Small intestine (tissue), 16 donors: ENCODE results near the gene CCZ1B. TPM values are rescaled to one million over a fixed set of nuclear protein-coding genes. Genes with fewer than 3 reads are reported as not detected.
"Not testable (repeated sequence)": the region's sequence is repeated elsewhere in the genome, so short reads cannot be mapped to it uniquely, and the experiment has no call there.

ENCODE experiments used
- DNase-seq, 2 donors: peaks; one replicate each; pipeline versions ENCODE4 v3.0.0 to v3.0.0-alpha.2; 2013
- FAIRE-seq: peaks from 2 replicates; lab custom pipeline; 2012; peaks lifted over from hg19 to GRCh38; lab: Jason Lieb, UNC
- H3K27ac ChIP-seq, 3 donors: one replicate each; pipeline ENCODE4 v1.5.1; 2013; ENCODE audit warnings: low read length in 2 of 3, mild to moderate bottlenecking in 2 of 3, control low read depth in 1 of 3, inconsistent platforms in 1 of 3, low read depth in 1 of 3, moderate library complexity in 1 of 3
- H3K27me3 ChIP-seq, 3 donors: one replicate each; pipeline ENCODE4 v1.6.1; 2013; ENCODE audit warnings: low read length in 3 of 3, inconsistent platforms in 1 of 3; ENCODE audit not compliant: control insufficient read depth in 3 of 3, insufficient read depth in 3 of 3
- H3K36me3 ChIP-seq, 3 donors: one replicate each; pipeline ENCODE4 v1.6.1; 2013; ENCODE audit warnings: low read length in 3 of 3, inconsistent platforms in 1 of 3, low read depth in 1 of 3, mild to moderate bottlenecking in 1 of 3, moderate library complexity in 1 of 3; ENCODE audit not compliant: control insufficient read depth in 3 of 3, insufficient read depth in 2 of 3
- H3K4me1 ChIP-seq, 3 donors: one replicate each; pipeline ENCODE4 v1.6.1; 2013; ENCODE audit warnings: low read length in 2 of 3, inconsistent platforms in 1 of 3, low read depth in 1 of 3, mild to moderate bottlenecking in 1 of 3, moderate library complexity in 1 of 3; ENCODE audit not compliant: control insufficient read depth in 3 of 3, insufficient read depth in 2 of 3
- H3K4me3 ChIP-seq, 3 donors: one replicate each; pipeline ENCODE4 v1.5.1; 2013; ENCODE audit warnings: low read length in 3 of 3, control low read depth in 1 of 3, inconsistent platforms in 1 of 3, low read depth in 1 of 3, mild to moderate bottlenecking in 1 of 3, moderate library complexity in 1 of 3
- H3K9me3 ChIP-seq, 2 donors: one replicate each; pipeline ENCODE4 v1.6.1; 2013; ENCODE audit warnings: low read depth in 1 of 2, low read length in 1 of 2; ENCODE audit not compliant: control insufficient read depth in 2 of 2, insufficient read depth in 1 of 2
- WGBS, 3 donors: extraction: QIAGEN DNeasy Blood & Tissue Kit; methylation state at CpG; one replicate each; pipeline ENCODE4 v1.1.7; 2013; 5-methylcytosine and 5-hydroxymethylcytosine counted together
- long read RNA-seq, 10 donors: transcript quantifications; one replicate each; lab custom pipeline, GENCODE V29; 2026
- polyA plus RNA-seq, 4 donors: library from polyadenylated mRNA; stranded (reverse) in 3 of 4; unstranded in 1 of 4; fragments of 200-250 nt in 3 of 4; fragments of 120-200 nt in 1 of 4; gene quantifications; one replicate each; pipeline versions ENCODE4 v1.2.1 to v1.2.3, GENCODE V29; 2013
- donor health status: healthy with polysubstance abuse.
- donor health status: control.
- donor health status: control.
- donor health status: Bipolar disorder and iron deficiency.
- donor health status: healthy.

The CCZ1B gene
- polyA plus RNA-seq: 10 to 100 TPM; 20.5 to 50.8 (median 32.3) TPM
- long read RNA-seq, donor 1, transcript CCZ1B-201 (15 exons, 2,885 nt): major isoform, 12 of 21 reads
- long read RNA-seq, donor 1, partial matches to known transcripts: 0 of 21 reads
- long read RNA-seq, donor 1, other reads (novel, unspliced or antisense): 0 of 21 reads
- long read RNA-seq, donor 2, partial matches to known transcripts: 0 of 1 reads
- long read RNA-seq, donor 2, other reads (novel, unspliced or antisense): 0 of 1 reads
- long read RNA-seq, donor 3, partial matches to known transcripts: 0 of 9 reads
- long read RNA-seq, donor 3, other reads (novel, unspliced or antisense): 0 of 9 reads
- long read RNA-seq, donor 4: 0 reads
- long read RNA-seq, donor 5, partial matches to known transcripts: 0 of 3 reads
- long read RNA-seq, donor 5, other reads (novel, unspliced or antisense): 0 of 3 reads
- long read RNA-seq, donor 6, transcript CCZ1B-201 (15 exons, 2,885 nt): major isoform, 11 of 11 reads
- long read RNA-seq, donor 6, partial matches to known transcripts: 0 of 11 reads
- long read RNA-seq, donor 6, other reads (novel, unspliced or antisense): 0 of 11 reads
- long read RNA-seq, donor 7, partial matches to known transcripts: 0 of 3 reads
- long read RNA-seq, donor 7, other reads (novel, unspliced or antisense): 0 of 3 reads
- long read RNA-seq, donor 8, partial matches to known transcripts: 0 of 2 reads
- long read RNA-seq, donor 8, other reads (novel, unspliced or antisense): 0 of 2 reads
- long read RNA-seq, donor 9, partial matches to known transcripts: 0 of 3 reads
- long read RNA-seq, donor 9, other reads (novel, unspliced or antisense): 0 of 3 reads
- long read RNA-seq, donor 10, partial matches to known transcripts: 0 of 10 reads
- long read RNA-seq, donor 10, other reads (novel, unspliced or antisense): 0 of 10 reads

DNA sequence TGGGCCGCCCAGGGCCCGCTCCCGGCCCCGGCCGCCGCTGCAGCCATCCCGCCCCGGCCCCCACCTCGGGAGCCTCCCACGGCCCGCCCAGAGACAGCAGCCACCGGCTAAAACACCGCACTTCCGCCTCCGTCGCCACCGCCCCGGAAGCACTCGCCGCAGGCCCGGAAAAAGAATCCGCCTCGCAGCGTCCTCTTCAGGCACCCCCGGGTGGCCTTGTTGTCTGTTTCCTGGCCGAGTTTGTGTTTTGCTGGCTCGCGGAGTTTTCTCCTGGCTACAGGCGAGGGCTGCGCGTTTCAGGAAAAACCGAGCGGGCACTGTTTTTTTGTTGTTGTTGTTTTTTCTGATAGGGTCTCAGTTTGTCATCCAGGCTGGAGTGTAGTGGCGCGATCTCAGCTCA lies at the start of gene CCZ1B:
CCZ1B (minus strand) TSS at position 125 of the 400 bp plus-strand sequence; CDS start at position 47, 78 bp downstream.
- not testable (repeated sequence) for H3K4me1 ChIP-seq, H3K9me3 ChIP-seq, FAIRE-seq, H3K36me3 ChIP-seq, H3K27me3 ChIP-seq
- WGBS, 3 donors: 1 to 4% (median 2%) methylated on average over 17 to 26 of the region's 35 CpGs
- peak within 1 kb of the TSS; percentile 7 to 60 (median 51) for H3K4me3 ChIP-seq
- H3K27ac ChIP-seq: peak within 1 kb of the TSS in 2 of 3 donors; percentile 20 to 67
- peak; percentile 69 to 73 for DNase-seq

DNA sequence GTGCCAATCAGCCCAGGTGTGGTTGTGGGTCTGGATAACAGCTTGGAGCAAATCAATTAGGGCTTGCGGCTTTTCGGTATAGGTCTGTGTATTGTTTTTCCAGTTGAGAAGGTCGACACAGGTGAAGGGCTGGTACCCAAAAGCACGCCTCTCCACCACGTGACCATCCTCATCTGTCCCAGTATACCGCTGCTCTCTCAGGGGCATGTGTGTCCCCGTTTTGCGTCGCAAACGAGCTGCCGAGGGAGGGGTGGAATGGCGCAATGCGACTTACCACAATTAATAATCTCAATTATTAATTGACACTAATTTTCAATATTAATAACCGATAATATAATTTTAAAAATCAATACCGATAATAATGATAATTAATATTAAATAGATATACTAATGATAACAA lies 48.9 kb upstream of the CCZ1B start:
- not testable (repeated sequence) for FAIRE-seq, DNase-seq
- 93 to 95% (median 94%) methylated on average over 15 of the region's 15 CpGs for WGBS, 3 donors

DNA sequence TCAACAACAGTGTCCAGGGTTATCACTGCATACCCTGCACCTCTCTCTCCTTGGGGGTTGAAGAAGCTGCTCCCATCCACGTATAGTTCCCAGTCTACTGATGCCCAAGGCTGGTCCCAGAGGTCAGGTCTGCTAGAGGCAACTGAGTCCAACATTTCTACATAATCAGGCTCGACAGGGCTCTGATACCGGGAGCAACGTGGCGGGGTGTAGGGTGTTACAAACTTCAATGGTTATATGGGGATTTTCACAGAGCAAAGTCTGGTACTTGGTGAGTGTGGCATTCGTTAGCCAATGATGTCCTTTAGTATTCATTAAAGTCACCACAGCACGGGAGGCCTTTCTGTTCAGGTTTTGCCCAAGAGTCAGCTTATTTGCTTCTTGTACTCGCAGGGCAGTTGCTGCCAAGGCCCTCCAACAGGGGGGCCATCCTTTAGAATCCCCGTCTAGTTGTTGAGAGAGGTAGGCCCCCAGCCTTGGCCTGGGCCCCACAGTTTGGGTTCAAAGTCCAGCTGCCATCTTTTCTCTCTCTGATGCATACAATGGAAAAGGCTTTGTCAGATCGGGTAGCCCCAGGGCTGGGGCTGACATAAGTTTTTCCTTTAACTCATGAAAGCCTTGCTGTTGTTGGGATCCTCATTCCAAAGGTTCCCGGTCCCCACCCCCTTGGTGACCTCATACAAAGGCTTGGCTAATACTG lies 46.3 kb upstream of the CCZ1B start:
- peak in 1 of 2 donors; percentile 57 for DNase-seq
- not testable (repeated sequence) for H3K4me3 ChIP-seq, H3K27me3 ChIP-seq, FAIRE-seq, H3K36me3 ChIP-seq, H3K9me3 ChIP-seq
- Histone ChIP-seq H3K4me1 (peaks cover 0 to 20% (median 0%) of the 10 kb centered on the region in 3 donors), H3K27ac (peak overlapping the region in 1 of 3 donors; percentile 71)
- WGBS, 3 donors: 60 to 71% (median 70%) methylated on average over 11 of the region's 11 CpGs

More for the DNA sequence above, 48.9 kb upstream of the CCZ1B start:
- not testable (repeated sequence) for H3K4me3 ChIP-seq, H3K36me3 ChIP-seq, H3K27me3 ChIP-seq, H3K9me3 ChIP-seq, H3K27ac ChIP-seq
- H3K4me1 ChIP-seq: peaks cover 0 to 20% (median 0%) of the 10 kb centered on the region in 3 donors

DNA sequence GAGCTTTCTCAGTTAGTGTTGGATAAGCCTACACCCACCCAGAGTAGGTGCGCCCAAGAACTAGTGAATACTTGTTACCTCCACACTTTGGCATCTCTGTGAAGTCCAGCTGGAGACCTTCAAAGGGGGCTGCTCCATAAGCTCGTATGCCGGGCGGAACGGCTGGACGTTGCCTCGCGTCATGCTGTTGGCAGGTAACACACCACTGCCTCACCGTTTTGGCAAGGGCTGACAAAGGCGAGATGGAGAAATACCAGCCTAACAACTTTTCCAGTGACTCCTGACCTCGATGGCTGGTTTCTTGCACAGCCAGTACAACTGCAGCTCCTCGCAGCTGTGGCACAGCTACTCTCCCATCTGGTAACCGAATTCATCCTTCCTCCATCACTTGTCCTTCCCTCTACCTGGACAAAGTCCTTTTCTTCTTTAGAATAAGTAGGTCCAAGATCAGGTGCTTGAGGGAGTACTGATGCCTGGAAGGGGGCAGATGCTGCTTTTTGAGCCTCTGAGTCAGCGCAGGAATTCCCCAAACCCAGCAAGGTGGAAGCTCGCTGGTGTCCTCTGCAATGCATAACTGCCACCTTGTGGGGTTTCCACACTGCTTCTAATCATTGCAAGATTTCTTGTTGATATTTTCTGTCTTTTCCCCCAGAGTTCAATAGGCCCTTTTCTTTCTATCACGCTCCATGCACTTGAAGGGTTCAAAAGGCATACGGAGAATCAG lies 45.5 kb upstream of the CCZ1B start:
- WGBS, 3 donors: 52 to 75% (median 55%) methylated on average over 17 of the region's 17 CpGs
- H3K4me1 ChIP-seq: peaks cover 0 to 20% (median 0%) of the 10 kb centered on the region in 3 donors
- not testable (repeated sequence) for DNase-seq, FAIRE-seq, H3K4me3 ChIP-seq, H3K9me3 ChIP-seq, H3K27me3 ChIP-seq, H3K27ac ChIP-seq, H3K36me3 ChIP-seq

DNA sequence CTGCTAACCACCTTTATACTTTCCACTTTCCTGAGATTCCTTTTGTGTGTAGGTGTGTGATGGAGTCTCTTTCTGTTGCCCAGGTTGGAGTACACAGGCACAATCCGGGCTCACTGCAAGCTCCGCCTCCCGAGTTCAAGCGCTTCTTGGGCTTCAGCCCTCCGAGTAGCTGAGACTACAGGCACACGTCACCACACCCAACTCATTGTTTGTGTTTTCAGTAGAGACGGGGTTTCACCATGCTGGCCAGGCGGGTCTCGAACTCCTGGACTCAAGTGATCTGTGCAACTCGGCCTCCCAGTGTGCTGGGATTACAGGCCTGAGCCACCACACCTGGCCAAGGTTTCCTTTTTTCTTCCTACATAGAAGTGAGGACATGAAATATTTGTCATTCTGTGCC lies 38.7 kb upstream of the CCZ1B start:
- not testable (repeated sequence) for H3K4me1 ChIP-seq, H3K27me3 ChIP-seq, DNase-seq, H3K27ac ChIP-seq, H3K9me3 ChIP-seq, H3K36me3 ChIP-seq, FAIRE-seq, H3K4me3 ChIP-seq
- WGBS, 3 donors: 63 to 80% (median 64%) methylated on average over 10 of the region's 10 CpGs

DNA sequence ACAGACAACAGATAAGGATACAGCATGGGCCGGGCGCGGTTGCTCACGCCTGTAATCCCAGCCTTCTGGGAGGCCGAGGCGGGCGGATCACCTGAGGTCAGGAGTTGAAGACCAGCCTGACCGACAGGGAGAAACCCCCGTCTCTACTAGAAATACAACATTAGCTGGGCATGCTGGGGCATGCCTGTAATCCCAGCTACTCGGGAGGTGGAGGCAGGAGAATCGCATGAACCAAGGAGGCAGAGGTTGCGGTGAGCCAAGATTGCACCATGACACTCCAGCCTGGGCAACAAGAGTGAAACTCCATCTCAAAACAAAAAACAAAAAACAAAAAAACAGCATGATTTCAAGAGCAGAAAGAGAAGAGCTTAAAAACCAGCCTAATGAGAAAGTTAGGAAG lies 38.1 kb upstream of the CCZ1B start:
- not testable (repeated sequence) for H3K27me3 ChIP-seq, FAIRE-seq, DNase-seq, H3K27ac ChIP-seq, H3K36me3 ChIP-seq, H3K4me3 ChIP-seq, H3K4me1 ChIP-seq, H3K9me3 ChIP-seq
- 75 to 88% (median 78%) methylated on average over 11 to 12 of the region's 12 CpGs for WGBS, 3 donors

DNA sequence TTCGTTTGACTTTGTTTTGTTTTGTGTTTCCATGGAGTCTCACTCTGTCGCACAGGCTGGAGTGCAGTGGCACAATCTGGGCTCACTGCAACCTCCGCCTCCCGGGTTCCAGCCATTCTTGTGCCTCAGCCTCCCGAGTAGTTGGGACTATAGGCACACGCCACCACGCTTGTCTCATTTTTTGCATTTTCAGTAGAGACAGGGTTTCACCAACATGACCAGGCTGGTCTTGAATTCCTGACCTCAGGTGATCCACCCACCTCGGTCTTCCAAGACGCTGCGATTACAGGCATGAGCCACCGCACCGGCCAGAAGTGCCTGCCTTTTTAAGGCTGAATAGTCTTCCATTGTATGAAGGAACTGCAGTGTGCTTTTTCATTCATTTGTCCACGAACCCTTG lies 36.8 kb upstream of the CCZ1B start:
- not testable (repeated sequence) for H3K4me1 ChIP-seq, H3K27ac ChIP-seq, FAIRE-seq, DNase-seq, H3K4me3 ChIP-seq, H3K27me3 ChIP-seq, H3K36me3 ChIP-seq, H3K9me3 ChIP-seq
- WGBS, 3 donors: 82 to 87% (median 83%) methylated on average over 11 to 13 of the region's 13 CpGs
